ENCODE data around the gene CAPNS1.

CAPNS1 gene

DNA sequence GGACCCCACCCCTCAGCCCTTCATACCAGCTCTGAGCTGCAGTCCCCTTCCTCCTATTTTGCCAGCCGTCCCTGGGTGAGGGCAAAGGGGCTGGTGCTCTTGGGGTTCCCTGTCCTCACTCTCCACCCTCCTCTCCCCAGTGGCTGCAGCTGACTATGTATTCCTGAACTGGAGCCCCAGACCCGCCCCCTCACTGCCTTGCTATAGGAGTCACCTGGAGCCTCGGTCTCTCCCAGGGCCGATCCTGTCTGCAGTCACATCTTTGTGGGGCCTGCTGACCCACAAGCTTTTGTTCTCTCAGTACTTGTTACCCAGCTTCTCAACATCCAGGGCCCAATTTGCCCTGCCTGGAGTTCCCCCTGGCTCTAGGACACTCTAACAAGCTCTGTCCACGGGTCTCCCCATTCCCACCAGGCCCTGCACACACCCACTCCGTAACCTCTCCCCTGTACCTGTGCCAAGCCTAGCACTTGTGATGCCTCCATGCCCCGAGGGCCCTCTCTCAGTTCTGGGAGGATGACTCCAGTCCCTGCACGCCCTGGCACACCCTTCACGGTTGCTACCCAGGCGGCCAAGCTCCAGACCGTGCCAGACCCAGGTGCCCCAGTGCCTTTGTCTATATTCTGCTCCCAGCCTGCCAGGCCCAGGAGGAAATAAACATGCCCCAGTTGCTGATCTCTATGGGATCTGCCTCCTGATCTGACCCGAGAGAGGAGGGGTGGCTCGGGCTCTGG lies 10.0 kb downstream of the CAPNS1 start:
- no peak overlapping the region for H3K27ac ChIP-seq

DNA sequence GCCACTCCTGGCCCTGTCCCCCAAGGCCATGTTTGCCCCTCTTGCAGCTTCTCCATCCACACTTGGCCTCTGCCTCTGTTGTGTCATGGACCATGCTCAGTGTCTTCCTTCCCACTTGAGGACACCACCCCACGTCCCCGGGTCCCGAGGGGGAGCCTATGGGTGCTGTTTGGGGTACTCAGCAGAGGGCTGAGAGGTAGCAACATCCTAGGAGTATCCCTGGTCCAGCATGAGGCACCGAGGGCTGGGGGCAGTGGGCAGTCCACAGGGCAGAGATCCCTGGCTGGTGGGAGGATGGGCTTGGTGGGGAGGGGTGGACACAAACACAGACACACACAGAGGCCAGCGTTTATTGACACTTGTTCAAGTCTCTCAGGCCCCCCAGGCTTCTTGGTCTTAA lies 10.7 kb downstream of the CAPNS1 start:
- Histone ChIP-seq H3K27me3 (no peaks in the 10 kb centered on the region), H3K4me1 (ENCODE audit: control insufficient read depth in 1 of 2, insufficient read depth in 1 of 2, low read depth in 1 of 2, low read length in 1 of 2) (peaks cover 0 to 10% of the 10 kb centered on the region in 2 experiments), H3K9me3 (no peaks in the 10 kb centered on the region), H3K27ac (no peak overlapping the region), H3K36me3 (peaks cover 62% of the 10 kb centered on the region), H3K4me3 (ENCODE audit: low read depth in 1 of 2, low read length in 1 of 2) (no peak overlapping the region)
- TF ChIP-seq, protein P1, sequence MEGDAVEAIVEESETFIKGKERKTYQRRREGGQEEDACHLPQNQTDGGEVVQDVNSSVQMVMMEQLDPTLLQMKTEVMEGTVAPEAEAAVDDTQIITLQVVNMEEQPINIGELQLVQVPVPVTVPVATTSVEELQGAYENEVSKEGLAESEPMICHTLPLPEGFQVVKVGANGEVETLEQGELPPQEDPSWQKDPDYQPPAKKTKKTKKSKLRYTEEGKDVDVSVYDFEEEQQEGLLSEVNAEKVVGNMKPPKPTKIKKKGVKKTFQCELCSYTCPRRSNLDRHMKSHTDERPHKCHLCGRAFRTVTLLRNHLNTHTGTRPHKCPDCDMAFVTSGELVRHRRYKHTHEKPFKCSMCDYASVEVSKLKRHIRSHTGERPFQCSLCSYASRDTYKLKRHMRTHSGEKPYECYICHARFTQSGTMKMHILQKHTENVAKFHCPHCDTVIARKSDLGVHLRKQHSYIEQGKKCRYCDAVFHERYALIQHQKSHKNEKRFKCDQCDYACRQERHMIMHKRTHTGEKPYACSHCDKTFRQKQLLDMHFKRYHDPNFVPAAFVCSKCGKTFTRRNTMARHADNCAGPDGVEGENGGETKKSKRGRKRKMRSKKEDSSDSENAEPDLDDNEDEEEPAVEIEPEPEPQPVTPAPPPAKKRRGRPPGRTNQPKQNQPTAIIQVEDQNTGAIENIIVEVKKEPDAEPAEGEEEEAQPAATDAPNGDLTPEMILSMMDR (IDR thresholded peaks at IDR 0.05) = no peak

More for the DNA sequence above, 10.0 kb downstream of the CAPNS1 start:
- TF ChIP-seq, protein P1 (IDR thresholded peaks at IDR 0.05) = no peak
- Histone ChIP-seq H3K27me3 (no peaks in the 10 kb centered on the region), H3K36me3 (peaks cover 68% of the 10 kb centered on the region), H3K4me1 (ENCODE audit: control insufficient read depth in 1 of 2, insufficient read depth in 1 of 2, low read depth in 1 of 2, low read length in 1 of 2) (peaks cover 0 to 10% of the 10 kb centered on the region in 2 experiments), H3K4me3 (ENCODE audit: low read depth in 1 of 2, low read length in 1 of 2) (no peak overlapping the region), H3K9me3 (no peaks in the 10 kb centered on the region)

DNA sequence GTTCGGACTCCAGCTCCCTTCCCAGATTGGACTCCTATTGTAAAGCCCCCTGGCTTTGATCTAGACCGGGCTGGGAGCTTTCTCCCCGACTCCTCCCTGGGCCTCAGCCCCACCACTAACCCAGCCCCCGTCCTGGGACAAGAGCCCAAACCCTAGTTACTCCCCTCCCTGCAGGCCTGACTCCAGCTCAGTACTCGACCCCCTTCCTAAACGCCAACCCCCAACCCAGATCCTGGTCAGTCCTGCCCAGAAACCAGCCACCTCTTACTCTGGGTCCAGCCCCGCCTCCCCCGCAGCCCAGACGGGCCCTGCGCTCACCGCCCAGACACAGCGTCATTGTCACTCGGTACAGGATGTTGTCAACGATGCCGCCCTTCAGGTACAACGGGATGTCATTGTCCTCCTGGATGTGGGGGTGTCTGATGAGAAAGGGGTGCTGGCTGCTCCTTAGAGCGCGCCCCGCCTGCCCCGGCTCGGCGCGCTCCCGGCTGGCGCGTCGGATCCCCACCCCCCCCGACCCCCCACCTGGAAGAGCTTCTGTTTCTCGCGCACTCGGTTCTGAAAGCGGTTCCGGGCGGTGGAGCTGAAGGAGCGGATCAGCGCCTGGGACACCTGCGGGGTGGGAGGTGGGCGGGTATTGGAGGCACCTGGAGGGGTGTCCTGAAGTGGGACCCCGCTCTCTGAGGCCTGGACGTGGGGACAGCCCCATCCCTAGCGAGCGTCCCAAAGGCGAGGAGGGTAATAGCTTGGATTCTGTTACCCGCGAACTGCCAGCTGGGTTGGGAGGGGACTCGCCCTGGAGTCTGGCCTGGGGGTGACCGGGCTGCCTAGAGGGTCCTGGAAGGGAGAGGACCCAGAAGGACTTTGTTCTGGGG lies 11.5 kb downstream of the CAPNS1 start:
- Histone ChIP-seq H3K27ac (no peak overlapping the region), H3K4me1 (ENCODE audit: control insufficient read depth in 1 of 2, insufficient read depth in 1 of 2, low read depth in 1 of 2, low read length in 1 of 2) (peaks cover 0 to 10% of the 10 kb centered on the region in 2 experiments), H3K27me3 (no peaks in the 10 kb centered on the region), H3K36me3 (peaks cover 54% of the 10 kb centered on the region), H3K9me3 (no peaks in the 10 kb centered on the region), H3K4me3 (ENCODE audit: low read depth in 1 of 2, low read length in 1 of 2) (no peak overlapping the region)
- TF ChIP-seq, protein P1 (IDR thresholded peaks at IDR 0.05) = no peak

DNA sequence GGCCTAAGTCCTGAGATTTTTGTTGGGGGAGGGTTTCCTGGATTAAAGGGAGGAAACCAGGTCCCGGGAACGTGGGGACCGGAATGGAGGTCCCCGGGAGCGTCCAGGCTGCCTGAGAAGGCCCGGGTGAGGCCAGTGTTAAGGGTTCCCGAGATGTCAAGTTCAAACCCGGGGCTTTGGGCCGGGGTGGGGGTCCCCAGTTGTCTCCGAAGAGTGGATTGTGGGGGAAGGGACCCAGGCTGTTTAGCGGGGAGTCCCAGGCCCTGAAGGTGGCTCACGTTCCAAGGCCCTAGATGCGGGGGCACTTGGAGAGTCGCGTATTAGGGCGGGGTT lies 12.1 kb downstream of the CAPNS1 start:
- H3K4me1 ChIP-seq (ENCODE audit: control insufficient read depth in 1 of 2, insufficient read depth in 1 of 2, low read depth in 1 of 2, low read length in 1 of 2) = peaks cover 0 to 10% of the 10 kb centered on the region in 2 experiments
- no peaks in the 10 kb centered on the region for H3K9me3 ChIP-seq
- H3K36me3 ChIP-seq = peaks cover 48% of the 10 kb centered on the region
- no peak overlapping the region for H3K4me3 ChIP-seq (ENCODE audit: low read depth in 1 of 2, low read length in 1 of 2)
- TF ChIP-seq, protein P1 (IDR thresholded peaks at IDR 0.05) = no peak
- no peak overlapping the region for H3K27ac ChIP-seq
- H3K27me3 ChIP-seq = no peaks in the 10 kb centered on the region

DNA sequence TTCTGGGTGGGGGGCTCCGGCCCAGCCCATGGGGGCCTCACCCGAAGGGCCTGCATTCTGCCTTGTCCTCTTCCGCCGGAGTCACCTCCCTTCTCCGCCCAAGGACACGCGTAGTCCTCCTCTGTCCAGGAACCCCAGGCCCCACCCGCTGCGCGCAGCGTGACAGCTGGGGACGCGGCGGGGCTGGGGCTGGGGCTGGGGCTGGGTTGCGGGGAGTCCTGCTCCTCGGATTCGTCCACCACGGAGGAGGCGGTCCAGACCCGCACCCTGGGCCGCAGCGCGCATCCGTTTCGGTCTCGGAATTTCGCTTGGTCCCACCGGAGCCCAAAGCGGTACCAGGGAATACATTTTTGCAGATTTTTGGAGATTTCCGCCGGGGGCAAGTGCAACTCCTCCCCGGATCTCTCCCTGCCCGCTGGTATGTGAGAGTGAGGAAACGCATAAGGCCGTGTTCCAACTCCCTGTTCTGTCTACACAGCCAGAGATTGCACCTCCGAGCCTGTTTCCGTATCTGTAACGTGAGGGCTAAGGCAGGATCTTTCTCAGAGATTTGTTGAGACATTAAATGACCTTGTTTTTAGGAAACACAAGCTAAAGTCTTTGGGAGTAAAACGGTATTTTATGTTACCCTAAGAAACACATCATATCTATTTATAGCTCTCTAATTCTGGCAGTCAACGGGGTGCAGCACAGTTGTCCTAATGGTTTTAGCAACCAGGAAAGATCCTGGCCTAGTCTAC lies 12.7 kb downstream of the CAPNS1 start, which contains the start of gene COX7A1:
Gene COX7A1, minus strand, starts transcription at position 96 of the 740 bp plus-strand sequence. Its CDS starts 40 bp downstream, at position 56.
- TF ChIP-seq, protein P1 (IDR thresholded peaks at IDR 0.05) = no peak
- Histone ChIP-seq H3K27ac (peak within 1 kb of the TSS; percentile 27), H3K4me1 (ENCODE audit: control insufficient read depth in 1 of 2, insufficient read depth in 1 of 2, low read depth in 1 of 2, low read length in 1 of 2) (peaks cover 0 to 10% of the 10 kb centered on the region in 2 experiments), H3K9me3 (no peaks in the 10 kb centered on the region), H3K4me3 (ENCODE audit: low read depth in 1 of 2, low read length in 1 of 2) (no peak within 1 kb of the TSS), H3K27me3 (no peaks in the 10 kb centered on the region), H3K36me3 (peaks cover 43% of the 10 kb centered on the region)

Data from neutrophil (primary cell).